ENCODE data around the gene LILRB1. TPM values are rescaled to one million over a fixed set of nuclear protein-coding genes. Genes with fewer than 3 reads are reported as not detected.
"Not testable (repeated sequence)": the region's sequence is repeated elsewhere in the genome, so short reads cannot be mapped to it uniquely, and the experiment has no call there.

Gene LILRB1
- total RNA-seq, 1 donor from 2014 or later, result not detected

DNA sequence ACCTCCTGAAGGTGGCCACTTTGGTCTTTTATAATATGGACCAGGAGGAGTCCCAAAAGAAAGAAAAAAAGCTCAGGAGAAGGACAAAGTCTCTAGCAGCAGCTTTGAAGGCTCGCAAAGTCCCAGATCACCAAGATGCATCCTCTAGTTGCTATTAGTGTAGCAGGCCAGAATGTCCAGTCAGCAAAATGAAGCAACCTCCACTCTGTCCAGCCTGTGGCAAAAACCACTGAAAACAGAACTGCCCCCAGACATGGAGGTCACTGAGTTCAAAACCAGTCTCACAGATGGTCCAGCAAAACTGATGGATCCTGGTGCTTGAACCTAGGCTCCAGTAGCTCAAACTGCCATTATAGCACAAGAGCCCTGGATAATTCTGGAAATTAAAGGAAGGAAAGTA, 42.9 kb downstream of the LILRB1 start:
- Mint-ChIP-seq H3K4me3 (ENCODE audit: unreplicated experiment) (no peak overlapping the region), H3K4me1 (ENCODE audit: low read depth) (no peaks in the 10 kb centered on the region)

DNA sequence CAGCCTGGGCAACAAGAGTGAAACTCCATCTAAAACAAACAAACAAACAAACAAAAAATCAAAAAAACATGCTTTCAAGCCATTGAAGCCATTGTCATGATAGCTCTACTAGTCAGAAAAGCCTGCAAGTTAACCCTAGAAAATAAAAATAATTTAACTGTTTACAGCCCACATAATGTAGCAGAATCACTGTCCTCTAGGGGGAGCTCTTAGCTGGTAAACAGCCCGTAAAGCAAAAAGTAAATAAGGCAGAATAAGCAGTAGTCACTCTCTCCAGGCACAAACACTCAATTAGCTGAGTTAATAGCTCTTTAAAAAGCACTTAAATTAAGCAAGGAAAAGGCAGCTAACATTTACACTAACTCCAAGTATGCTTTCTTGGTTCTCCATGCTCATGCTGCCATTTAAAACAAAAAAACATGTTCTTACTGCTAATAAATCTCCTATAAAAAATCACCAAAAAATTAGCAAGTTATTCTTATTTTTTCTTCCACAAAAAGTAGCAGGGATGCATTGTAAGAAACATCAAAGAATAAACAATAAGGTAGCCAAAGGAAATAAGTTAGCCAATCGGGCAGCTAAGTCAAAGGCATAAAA, 43.8 kb downstream of the LILRB1 start:
- TF ChIP-seq, protein P1, sequence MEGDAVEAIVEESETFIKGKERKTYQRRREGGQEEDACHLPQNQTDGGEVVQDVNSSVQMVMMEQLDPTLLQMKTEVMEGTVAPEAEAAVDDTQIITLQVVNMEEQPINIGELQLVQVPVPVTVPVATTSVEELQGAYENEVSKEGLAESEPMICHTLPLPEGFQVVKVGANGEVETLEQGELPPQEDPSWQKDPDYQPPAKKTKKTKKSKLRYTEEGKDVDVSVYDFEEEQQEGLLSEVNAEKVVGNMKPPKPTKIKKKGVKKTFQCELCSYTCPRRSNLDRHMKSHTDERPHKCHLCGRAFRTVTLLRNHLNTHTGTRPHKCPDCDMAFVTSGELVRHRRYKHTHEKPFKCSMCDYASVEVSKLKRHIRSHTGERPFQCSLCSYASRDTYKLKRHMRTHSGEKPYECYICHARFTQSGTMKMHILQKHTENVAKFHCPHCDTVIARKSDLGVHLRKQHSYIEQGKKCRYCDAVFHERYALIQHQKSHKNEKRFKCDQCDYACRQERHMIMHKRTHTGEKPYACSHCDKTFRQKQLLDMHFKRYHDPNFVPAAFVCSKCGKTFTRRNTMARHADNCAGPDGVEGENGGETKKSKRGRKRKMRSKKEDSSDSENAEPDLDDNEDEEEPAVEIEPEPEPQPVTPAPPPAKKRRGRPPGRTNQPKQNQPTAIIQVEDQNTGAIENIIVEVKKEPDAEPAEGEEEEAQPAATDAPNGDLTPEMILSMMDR (IDR thresholded peaks at IDR 0.05), result peak; percentile 66
- Mint-ChIP-seq H3K4me3 (ENCODE audit: unreplicated experiment) (no peak overlapping the region), H3K36me3 (ENCODE audit: low read depth) (no peaks in the 10 kb centered on the region), H3K27ac (ENCODE audit: unreplicated experiment) (no peak overlapping the region), H3K9me3 (ENCODE audit: low read depth) (peaks cover 9% of the 10 kb centered on the region), H3K27me3 (ENCODE audit: low read depth) (no peaks in the 10 kb centered on the region), H3K4me1 (ENCODE audit: low read depth) (no peaks in the 10 kb centered on the region)
- DNase-seq (ENCODE audit: low spot score), result no peak

More for the DNA sequence above, 42.9 kb downstream of the LILRB1 start:
- H3K27ac Mint-ChIP-seq (ENCODE audit: unreplicated experiment), result no peak overlapping the region
- H3K9me3 Mint-ChIP-seq (ENCODE audit: low read depth), result peaks cover 17% of the 10 kb centered on the region
- H3K27me3 Mint-ChIP-seq (ENCODE audit: low read depth), result no peaks in the 10 kb centered on the region
- DNase-seq (ENCODE audit: low spot score), result no peak
- peaks cover 2% of the 10 kb centered on the region for H3K36me3 Mint-ChIP-seq (ENCODE audit: low read depth)
- TF ChIP-seq, protein P1 (IDR thresholded peaks at IDR 0.05), result no peak

DNA sequence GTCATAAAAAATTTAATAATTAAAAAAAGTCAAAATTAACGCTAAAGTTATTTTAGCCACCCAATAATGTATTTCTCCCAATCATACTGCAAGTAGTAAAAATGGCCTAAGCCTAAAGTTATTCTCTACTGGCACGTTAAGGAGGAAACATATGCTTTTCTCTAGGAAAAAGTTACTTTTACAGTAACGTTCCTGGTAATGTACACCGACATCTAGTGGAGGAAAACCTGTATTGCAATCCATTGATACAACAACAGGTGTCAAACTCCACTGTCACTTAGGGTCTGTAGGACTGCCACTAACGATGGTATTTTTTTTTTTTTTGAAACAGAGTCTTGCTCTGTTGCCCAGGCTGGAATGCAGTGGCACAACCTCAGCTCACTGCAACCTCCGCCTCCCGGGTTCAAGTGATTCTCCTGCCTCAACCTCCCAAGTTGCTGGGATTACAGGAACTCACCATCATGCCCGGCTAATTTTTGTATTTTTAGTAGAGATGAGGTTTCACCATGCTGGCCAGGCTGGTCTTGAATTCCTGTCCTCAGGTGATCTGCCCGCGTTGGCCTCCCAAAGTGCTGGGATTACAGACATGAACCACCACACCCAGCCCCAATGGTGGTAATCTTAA, 46.0 kb downstream of the LILRB1 start:
- H3K27ac Mint-ChIP-seq (ENCODE audit: unreplicated experiment); H3K36me3 Mint-ChIP-seq (ENCODE audit: low read depth); H3K27me3 Mint-ChIP-seq (ENCODE audit: low read depth); H3K4me1 Mint-ChIP-seq (ENCODE audit: low read depth); DNase-seq (ENCODE audit: low spot score); H3K4me3 Mint-ChIP-seq (ENCODE audit: unreplicated experiment); H3K9me3 Mint-ChIP-seq (ENCODE audit: low read depth): not testable (repeated sequence)
- TF ChIP-seq, protein P1 (IDR thresholded peaks at IDR 0.05), result peak; percentile 86

DNA sequence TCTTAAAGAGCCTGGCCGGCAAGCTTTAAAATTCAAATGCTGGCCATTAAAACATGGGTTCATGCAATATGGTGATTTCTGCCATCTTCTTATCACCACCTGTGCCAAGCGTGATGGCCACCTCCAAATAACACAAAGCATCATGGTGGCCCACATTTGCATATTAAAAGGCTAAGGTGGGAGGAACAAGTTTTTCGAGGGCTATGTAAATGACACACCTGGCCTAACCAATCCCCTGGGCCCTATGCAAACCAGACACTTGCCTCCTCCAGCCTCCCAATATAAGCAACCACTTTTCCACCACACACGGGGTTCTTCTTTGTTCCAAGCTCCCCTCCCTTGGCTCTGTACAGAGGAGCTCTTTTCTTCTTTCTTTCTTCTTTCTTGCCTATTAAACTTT, 46.9 kb downstream of the LILRB1 start:
- no peak for DNase-seq (ENCODE audit: low spot score)
- H3K27me3 Mint-ChIP-seq (ENCODE audit: low read depth), result no peaks in the 10 kb centered on the region
- no peaks in the 10 kb centered on the region for H3K4me1 Mint-ChIP-seq (ENCODE audit: low read depth)
- no peaks in the 10 kb centered on the region for H3K36me3 Mint-ChIP-seq (ENCODE audit: low read depth)
- TF ChIP-seq, protein P1 (IDR thresholded peaks at IDR 0.05), result no peak
- no peaks in the 10 kb centered on the region for H3K9me3 Mint-ChIP-seq (ENCODE audit: low read depth)
- H3K27ac Mint-ChIP-seq (ENCODE audit: unreplicated experiment), result no peak overlapping the region
- H3K4me3 Mint-ChIP-seq (ENCODE audit: unreplicated experiment), result no peak overlapping the region

DNA sequence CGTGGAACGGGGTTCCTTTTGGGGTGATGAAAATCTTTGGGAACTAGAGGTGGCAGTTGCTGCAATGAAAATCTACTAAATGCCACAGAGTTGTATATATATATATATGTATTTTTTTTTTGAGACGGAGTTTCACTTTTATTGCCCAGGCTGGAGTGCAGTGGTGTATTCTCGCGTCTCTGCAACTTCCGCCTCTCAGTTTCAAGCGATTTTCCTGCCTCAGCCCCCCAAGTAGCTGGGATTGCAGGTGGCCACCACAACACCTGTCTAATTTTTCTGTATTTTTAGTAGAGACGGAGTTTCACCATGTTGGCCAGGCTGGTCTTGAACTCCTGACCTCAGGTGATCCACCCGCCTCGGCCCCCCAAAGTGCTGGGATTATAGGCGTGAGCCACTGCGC, 51.3 kb downstream of the LILRB1 start:
- not testable (repeated sequence) for H3K36me3 Mint-ChIP-seq (ENCODE audit: low read depth); H3K4me3 Mint-ChIP-seq (ENCODE audit: unreplicated experiment); H3K4me1 Mint-ChIP-seq (ENCODE audit: low read depth); DNase-seq (ENCODE audit: low spot score); H3K27ac Mint-ChIP-seq (ENCODE audit: unreplicated experiment); H3K27me3 Mint-ChIP-seq (ENCODE audit: low read depth); H3K9me3 Mint-ChIP-seq (ENCODE audit: low read depth)
